T-helper 2 cell treated with Interferon-gamma antibody and Interleukin-4, amounts not matched to agents 5 μg/mL and 100 μg/mL, for 36 hours (primary cell): Measurements from ENCODE around the gene ABCD1.
"Not testable (repeated sequence)": the region's sequence is repeated elsewhere in the genome, so short reads cannot be mapped to it uniquely, and the experiment has no call there.

ENCODE experiments used
- DNase-seq: peaks from one replicate; pipeline ENCODE4 v3.0.0; 2021; ENCODE audit warnings: low spot score
- H3K27ac Mint-ChIP-seq: one replicate; pipeline ENCODE4 v1.8.0; 2021; ENCODE audit warnings: mild to moderate bottlenecking, mixed read lengths
- H3K27me3 Mint-ChIP-seq: one replicate; pipeline ENCODE4 v1.8.0; 2021; ENCODE audit warnings: low read depth, mixed read lengths
- H3K36me3 Mint-ChIP-seq: one replicate; pipeline ENCODE4 v1.8.0; 2021; ENCODE audit warnings: low read depth, mixed read lengths
- H3K4me1 Mint-ChIP-seq: one replicate; pipeline ENCODE4 v1.8.0; 2021; ENCODE audit warnings: low read depth, mixed read lengths
- H3K4me3 Mint-ChIP-seq: one replicate; pipeline ENCODE4 v1.8.0; 2022; ENCODE audit warnings: mild to moderate bottlenecking, moderate library complexity, mixed read lengths
- H3K9me3 Mint-ChIP-seq: one replicate; pipeline ENCODE4 v1.8.0; 2021; ENCODE audit warnings: mixed read lengths

Gene ABCD1

DNA sequence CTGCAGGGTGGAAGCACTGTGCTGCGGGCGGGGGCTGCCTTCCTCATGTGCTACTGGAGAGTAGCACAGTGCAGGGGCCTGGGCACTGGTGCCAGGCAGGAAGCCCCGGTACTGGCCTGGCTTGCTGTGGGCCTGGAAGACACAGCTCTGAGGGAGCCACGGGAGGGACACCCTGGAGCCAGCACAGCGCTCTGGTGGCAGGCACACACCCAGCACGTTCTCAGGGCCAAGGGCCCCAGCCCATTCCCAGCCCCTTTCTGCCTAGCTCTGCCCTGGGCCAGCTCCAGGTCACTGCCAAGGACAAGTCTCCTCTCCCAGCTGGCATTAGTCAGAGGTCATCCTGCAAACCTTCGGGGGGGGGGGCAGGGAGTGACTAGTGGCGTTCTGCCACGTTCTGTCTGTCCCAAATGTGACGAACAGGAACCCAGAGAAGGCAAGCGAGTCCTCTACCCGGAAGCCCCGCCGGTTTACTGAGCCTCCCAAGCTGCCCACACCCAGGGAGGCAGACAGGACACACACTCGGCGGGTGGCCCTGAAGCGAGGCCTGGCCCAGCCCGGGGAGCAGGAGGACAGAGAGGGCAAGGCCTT is 24.8 kb upstream of the ABCD1 start:
- not testable (repeated sequence) for DNase-seq, H3K4me3 Mint-ChIP-seq, H3K27me3 Mint-ChIP-seq, H3K9me3 Mint-ChIP-seq, H3K27ac Mint-ChIP-seq, H3K36me3 Mint-ChIP-seq, H3K4me1 Mint-ChIP-seq

DNA sequence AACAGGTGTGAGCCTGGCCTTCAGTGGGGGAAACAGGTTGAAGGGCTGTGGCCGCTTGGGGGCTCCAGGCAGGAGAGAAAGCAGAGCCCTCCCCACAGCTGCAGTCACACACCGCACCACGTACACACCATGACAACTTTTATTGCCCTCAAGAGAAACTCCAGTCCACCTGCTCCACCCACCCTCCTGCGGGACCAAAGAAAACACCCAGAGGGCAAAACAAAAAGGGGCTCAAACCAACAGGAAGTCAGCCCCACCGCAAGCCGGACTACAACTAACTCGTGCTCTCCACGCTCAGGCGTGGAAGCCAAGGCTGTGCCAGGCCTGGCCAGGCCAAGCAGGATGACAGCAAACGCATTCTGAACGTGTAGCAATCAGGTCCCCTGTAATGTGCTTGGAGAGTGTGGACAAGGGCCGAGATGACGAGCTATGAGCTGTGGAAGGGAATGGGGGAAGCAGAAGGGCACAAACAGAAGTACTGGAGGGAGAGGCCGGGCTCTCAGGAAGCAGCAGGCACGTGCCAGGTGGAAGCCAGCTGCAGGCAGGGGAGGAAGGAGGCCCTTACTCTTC is 24.2 kb upstream of the ABCD1 start:
- Mint-ChIP-seq H3K4me1 (no peaks in the 10 kb centered on the region), H3K27me3 (no peaks in the 10 kb centered on the region), H3K4me3 (no peak overlapping the region), H3K27ac (no peak overlapping the region), H3K9me3 (no peaks in the 10 kb centered on the region), H3K36me3 (peaks cover 10% of the 10 kb centered on the region)
- no peak for DNase-seq

DNA sequence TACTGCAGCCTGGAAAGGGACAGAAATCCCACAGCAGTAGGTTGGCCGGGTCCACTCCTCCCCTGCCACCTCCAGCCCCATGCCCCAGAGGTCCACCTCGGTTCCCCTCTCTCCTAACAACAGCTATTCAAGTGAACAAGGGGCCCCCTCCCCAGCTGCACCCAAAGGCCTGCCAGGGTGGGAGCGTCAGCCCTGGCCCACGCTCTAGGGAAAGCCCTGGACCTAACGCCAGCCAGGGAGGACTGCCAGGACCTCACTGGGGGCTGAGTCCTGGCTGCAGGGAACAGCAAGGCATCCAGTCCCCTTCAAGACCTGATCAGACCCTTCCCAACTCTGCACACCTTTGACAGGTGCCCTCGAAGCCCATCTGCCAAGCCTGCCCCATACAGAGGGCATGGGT is 23.7 kb upstream of the ABCD1 start:
- H3K27me3 Mint-ChIP-seq = no peaks in the 10 kb centered on the region
- no peak overlapping the region for H3K27ac Mint-ChIP-seq
- H3K9me3 Mint-ChIP-seq = no peaks in the 10 kb centered on the region
- no peaks in the 10 kb centered on the region for H3K4me1 Mint-ChIP-seq
- no peak overlapping the region for H3K4me3 Mint-ChIP-seq
- DNase-seq = no peak
- peaks cover 10% of the 10 kb centered on the region for H3K36me3 Mint-ChIP-seq

DNA sequence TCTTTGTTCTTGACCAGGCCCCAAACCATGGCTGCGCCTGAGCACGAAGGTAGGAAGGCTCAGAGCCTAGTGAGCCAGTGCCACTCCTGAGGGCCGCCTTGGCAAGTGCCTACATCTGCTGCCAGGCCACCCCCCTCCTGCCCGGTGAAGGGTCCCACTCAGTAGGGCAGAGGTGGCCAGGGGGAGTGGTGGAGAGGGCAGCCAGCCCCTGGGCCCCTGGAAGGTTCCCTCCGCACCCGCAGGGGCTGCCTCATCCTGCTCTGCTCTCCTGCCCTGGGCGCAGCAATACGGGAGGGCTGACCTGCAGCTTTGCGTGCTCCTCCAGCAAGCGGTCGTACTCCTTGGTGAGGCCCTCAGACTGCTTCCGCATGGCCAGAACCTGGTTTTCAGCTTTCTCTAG is 22.9 kb upstream of the ABCD1 start:
- no peak for DNase-seq
- no peaks in the 10 kb centered on the region for H3K9me3 Mint-ChIP-seq
- no peak overlapping the region for H3K4me3 Mint-ChIP-seq
- H3K4me1 Mint-ChIP-seq = no peaks in the 10 kb centered on the region
- no peaks in the 10 kb centered on the region for H3K27me3 Mint-ChIP-seq
- peaks cover 13% of the 10 kb centered on the region for H3K36me3 Mint-ChIP-seq
- H3K27ac Mint-ChIP-seq = no peak overlapping the region

DNA sequence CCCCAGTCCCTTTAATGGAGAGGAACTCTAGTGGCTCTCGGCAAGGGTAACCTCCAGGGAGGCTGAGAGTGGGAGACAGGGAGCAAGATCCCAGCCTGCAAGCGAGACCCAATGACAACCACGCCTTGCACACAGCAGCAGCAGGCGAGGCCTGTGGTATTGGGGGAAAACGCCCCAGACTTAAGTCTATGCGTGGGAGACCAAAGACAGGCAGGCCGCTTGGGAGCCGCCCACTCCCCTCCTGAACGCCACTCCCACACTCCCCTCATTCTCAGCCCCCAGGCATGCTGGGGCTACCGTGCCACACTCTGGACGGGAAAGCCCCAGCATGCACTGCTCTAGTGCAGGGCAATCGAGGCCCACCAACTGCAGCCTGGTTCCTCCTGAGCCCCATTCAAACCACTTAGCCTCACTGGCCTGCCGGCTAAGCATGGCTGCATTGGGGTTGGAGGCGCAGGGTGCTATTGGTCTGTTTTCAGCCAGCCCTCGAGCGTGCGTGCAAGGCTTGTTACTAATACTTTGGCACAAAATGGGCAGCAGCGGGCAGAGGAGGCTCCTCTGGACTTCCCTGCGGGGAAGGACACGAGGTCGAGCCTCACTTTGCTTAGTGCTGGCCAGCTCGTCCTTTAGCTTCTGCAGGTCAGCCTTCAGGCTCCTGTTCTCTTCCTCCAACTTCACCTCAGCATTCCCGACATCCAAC is 22.2 kb upstream of the ABCD1 start:
- Mint-ChIP-seq H3K9me3 (no peaks in the 10 kb centered on the region), H3K27me3 (no peaks in the 10 kb centered on the region), H3K27ac (no peak overlapping the region), H3K36me3 (peaks cover 12% of the 10 kb centered on the region), H3K4me1 (no peaks in the 10 kb centered on the region), H3K4me3 (no peak overlapping the region)
- DNase-seq = no peak

DNA sequence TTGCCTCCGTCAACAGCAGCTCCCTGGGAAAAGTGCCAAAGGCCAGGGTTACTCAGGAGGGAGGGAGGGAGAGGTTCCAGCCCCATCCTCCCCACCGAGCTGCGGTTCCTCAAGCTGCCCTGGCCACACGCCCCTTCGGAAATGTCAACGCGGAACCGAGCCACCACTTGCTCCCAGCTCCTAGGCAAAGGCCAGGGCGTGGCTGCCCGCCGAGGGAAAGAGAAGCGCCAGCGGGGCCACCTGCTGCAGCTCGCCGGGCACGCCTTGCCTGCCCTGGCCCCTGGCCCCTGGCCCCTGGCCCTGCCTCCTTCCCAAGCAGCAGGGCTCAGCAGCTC is 21.7 kb upstream of the ABCD1 start:
- Mint-ChIP-seq H3K27me3 (no peaks in the 10 kb centered on the region), H3K36me3 (peaks cover 12% of the 10 kb centered on the region), H3K9me3 (no peaks in the 10 kb centered on the region), H3K4me1 (no peaks in the 10 kb centered on the region), H3K27ac (no peak overlapping the region), H3K4me3 (no peak overlapping the region)
- DNase-seq = no peak

DNA sequence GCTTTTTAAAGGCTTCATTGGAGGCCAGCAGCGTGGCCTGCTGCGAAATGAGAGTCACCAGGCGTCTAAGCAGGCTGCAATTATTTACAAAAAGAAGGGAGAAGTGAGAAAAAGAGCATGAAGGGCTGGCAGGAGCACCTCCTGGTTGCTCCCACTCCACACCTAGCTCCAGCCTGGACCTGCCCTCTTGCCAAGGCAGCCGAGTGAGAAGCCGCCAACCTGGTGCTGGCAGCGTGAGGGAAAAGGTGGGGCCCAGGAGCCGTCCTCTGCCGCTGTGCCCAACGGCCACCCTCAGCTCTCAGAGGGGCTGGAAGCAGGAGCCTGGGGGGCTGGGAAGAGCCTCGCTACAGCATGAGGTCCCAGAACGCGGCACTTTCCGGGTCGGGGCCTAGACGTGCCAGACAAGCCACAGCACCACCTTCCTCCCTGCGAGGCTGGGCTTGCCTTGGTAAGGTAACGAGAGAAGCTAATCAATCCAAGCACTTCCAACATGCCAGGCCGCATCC is 20.6 kb upstream of the ABCD1 start:
- DNase-seq = no peak
- Mint-ChIP-seq H3K27ac (no peak overlapping the region), H3K36me3 (peaks cover 11% of the 10 kb centered on the region), H3K4me3 (no peak overlapping the region), H3K4me1 (no peaks in the 10 kb centered on the region), H3K27me3 (no peaks in the 10 kb centered on the region), H3K9me3 (no peaks in the 10 kb centered on the region)

DNA sequence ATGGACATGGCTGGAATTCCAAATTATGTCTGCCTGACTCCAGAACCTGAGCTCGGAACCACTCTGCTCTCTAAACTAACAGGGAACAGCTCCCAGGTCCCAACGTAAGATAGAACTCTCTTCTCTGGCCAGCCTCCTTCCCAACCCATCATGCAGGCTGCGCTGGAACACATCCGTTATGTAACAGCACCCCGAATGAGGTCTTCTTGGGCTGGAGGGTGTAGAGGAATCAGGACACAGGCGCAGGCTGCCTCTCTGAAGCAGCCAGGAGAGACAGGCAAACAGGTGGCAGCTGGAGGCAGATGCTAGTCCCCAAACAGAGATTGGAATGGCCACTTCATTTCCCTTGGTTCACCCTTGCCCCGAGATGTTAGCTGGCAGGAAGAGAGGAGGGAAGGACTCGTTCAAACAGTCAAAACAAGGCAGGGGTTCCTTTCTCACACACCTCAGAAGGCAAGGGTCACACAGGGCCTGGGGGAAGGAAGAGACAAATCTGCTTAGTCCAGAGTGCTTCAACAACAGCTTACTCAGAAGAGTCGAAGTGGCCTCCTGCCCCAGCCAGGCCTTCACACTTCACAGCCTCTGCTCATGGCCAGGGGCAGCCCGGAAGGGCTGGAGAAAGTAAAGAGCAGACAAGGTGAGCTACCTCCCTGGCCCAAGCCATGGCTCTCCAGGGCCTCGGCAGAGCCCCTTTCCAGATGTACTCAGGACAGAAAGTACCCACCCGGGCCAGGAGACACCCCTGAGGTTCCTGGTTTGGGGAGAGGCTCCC is 19.8 kb upstream of the ABCD1 start:
- not testable (repeated sequence) for H3K4me1 Mint-ChIP-seq, H3K4me3 Mint-ChIP-seq, DNase-seq, H3K27ac Mint-ChIP-seq, H3K27me3 Mint-ChIP-seq, H3K9me3 Mint-ChIP-seq
- H3K36me3 Mint-ChIP-seq = peaks cover 11% of the 10 kb centered on the region

DNA sequence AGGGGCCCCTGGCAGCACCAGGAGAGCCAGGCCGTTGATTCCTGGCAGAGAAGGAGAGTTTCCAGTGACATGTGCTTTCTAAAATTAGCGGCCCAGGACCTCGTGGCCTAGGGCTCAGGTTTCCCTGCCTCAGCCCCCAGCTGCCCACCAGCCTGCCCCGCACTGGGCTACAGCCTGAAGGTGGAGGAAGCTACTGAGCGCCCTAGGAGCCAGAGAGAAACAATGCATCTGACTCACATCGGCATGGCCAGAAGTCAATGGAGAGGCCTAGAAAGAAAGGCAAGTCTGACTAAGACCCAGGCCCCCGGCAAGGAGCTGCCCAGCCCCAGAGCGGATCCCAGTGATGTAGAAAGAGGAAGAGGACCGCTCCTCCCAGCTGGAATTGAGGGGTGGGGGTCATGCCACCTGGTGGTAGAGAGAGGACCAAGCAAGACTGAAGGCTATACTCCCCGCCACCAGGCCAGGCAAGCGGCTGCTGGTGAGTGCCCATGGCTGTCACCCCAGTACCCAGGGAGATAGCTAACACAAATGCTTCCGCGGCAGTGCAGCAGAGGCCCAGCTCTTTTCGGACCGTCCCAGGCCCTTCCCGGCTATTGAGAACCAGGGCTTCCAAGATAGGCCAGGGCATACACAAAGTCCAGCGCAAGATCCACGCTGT is 19.1 kb upstream of the ABCD1 start:
- H3K4me1 Mint-ChIP-seq, H3K27ac Mint-ChIP-seq, H3K4me3 Mint-ChIP-seq, H3K9me3 Mint-ChIP-seq, H3K27me3 Mint-ChIP-seq, DNase-seq: not testable (repeated sequence)
- peaks cover 14% of the 10 kb centered on the region for H3K36me3 Mint-ChIP-seq

DNA sequence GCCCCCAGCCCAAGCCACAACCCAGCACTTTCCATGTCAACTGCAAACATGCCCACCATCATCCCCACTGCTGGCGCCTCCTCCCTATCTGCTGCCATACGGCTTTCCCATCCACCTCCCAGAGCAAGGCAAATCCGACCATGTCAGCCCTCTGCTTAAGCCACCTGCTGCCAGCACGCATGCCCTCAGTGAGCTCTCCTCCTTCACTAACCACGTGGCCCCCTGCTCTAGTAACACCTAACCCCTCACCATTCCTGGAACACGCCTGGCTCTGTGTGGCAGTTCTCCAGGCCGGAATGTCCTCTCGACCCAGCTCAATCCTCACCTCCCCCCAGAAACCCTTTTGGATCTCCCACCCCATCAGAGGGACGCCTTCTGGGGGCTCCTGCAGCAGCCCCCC is 17.9 kb upstream of the ABCD1 start:
- no peak for DNase-seq
- no peak overlapping the region for H3K27ac Mint-ChIP-seq

DNA sequence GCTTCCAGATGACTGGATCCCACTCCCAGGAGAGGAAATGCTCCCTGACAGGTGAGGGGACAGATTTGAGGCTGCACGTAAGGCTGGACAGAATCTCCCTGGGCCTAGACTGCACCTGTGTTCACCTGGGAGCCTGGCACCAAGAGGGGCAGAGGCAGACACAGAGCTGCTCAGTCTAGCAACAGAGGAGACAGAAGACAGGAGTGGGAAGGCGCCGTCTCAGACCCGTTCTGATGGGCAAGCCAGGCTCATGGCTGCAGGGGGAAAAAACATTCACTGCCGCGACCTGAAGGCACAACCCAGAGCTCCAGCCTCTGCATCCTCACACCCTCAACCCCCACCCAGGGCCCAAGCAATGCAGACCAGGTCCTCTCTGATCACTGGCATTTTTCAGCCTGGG is 17.2 kb upstream of the ABCD1 start:
- no peaks in the 10 kb centered on the region for H3K9me3 Mint-ChIP-seq
- no peak overlapping the region for H3K27ac Mint-ChIP-seq
- H3K4me3 Mint-ChIP-seq = no peak overlapping the region
- H3K27me3 Mint-ChIP-seq = no peaks in the 10 kb centered on the region
- no peak for DNase-seq
- H3K36me3 Mint-ChIP-seq = peaks cover 19% of the 10 kb centered on the region
- no peaks in the 10 kb centered on the region for H3K4me1 Mint-ChIP-seq

More for the DNA sequence above, 17.9 kb upstream of the ABCD1 start:
- H3K27me3 Mint-ChIP-seq = no peaks in the 10 kb centered on the region
- no peak overlapping the region for H3K4me3 Mint-ChIP-seq
- H3K36me3 Mint-ChIP-seq = peaks cover 19% of the 10 kb centered on the region
- H3K9me3 Mint-ChIP-seq = no peaks in the 10 kb centered on the region
- no peaks in the 10 kb centered on the region for H3K4me1 Mint-ChIP-seq

DNA sequence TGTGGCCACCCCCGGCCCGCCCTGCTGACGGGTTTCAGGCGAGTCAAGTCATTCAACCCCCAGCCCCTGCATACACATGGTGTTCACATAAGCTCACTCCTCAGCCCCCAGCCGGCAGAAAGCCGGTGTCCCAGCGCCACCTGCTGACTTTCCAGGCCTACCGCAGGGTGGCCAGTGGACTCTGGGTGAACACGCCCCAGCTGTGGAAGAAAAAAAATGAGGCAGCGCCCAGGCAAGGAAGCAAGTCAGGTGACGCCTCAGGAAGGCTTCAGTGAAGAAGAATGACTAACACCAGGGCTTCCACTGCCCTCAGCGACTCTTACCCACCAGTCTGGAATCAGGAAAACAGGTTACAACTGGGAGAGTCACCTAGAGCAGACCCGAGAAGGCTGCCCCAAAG is 16.2 kb upstream of the ABCD1 start:
- H3K4me1 Mint-ChIP-seq = no peaks in the 10 kb centered on the region
- no peaks in the 10 kb centered on the region for H3K27me3 Mint-ChIP-seq
- H3K27ac Mint-ChIP-seq = no peak overlapping the region
- no peak overlapping the region for H3K4me3 Mint-ChIP-seq
- peak; percentile 8 for DNase-seq
- H3K36me3 Mint-ChIP-seq = peaks cover 19% of the 10 kb centered on the region
- H3K9me3 Mint-ChIP-seq = no peaks in the 10 kb centered on the region

DNA sequence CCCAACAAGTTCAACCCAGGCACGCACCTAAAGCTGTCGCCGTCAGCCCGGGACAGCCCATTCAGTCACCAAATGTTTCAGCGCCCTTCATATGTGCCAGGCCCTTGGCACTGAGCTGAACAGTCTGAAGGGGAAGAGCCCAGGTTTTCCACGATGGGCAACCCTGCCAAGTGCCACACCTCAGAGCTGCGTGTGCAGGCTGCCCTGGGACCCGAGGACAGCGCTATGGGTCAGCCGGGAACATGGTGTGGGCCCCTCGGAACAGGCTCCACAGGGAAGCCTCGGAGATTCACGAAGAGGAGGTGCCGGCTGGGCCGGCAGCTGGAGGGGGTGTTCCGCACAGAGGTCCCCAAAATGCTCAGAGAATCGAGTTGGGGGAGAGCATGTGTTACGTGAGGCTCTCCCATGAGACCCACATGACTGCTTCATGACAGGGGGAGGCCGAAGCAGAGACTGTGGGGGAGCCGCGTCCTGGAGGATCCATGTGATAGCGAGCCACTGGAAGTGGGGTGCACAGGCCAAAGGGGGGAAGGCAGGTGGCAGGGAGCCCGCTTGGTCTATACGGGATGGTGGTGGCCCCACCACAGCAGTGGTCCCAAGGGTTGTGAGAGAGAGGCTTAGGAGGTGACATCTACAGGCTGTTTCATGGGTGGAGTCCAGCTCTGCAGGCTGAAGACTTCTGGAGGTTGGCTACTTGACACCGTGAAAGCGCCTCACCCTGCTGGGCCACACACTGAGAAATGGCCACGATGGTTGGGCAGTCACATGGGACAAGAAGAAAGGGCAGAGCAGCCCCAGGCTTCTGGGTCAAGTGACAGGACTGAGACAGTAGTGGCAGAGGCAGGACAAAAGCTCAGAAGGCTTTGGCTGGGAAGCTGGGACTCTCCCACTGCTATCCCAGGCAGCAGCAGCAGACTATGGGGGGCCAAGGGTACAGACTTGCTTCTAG is 14.7 kb upstream of the ABCD1 start:
- Mint-ChIP-seq H3K27me3 (no peaks in the 10 kb centered on the region), H3K4me1 (no peaks in the 10 kb centered on the region), H3K4me3 (no peak overlapping the region), H3K9me3 (no peaks in the 10 kb centered on the region), H3K36me3 (peaks cover 24% of the 10 kb centered on the region), H3K27ac (no peak overlapping the region)
- DNase-seq = no peak
